MM.1S (cell line): ENCODE data around the gene UGT1A1.

Experiments used
- DNase-seq: peaks from one replicate; pipeline ENCODE4 v3.0.0-alpha.2; 2015
- H2AFZ ChIP-seq: fragments of 300-600 bp; sonication (generic); 2 replicates; pipeline ENCODE4 v1.6.0; 2016; ENCODE audit warnings: antibody characterized with exemption, low read length
- H3F3A ChIP-seq: fragments of 300-600 bp; sonication (generic); 2 replicates; pipeline ENCODE4 v1.6.1; 2016; ENCODE audit warnings: mild to moderate bottlenecking, antibody characterized with exemption, low read length, moderate library complexity, mixed read lengths; ENCODE audit not compliant: insufficient read depth
- H3K27ac ChIP-seq: fragments of 300-600 bp; sonication (generic); 2 replicates; pipeline ENCODE4 v1.5.1; 2016; ENCODE audit warnings: mild to moderate bottlenecking, low read length
- H3K27me3 ChIP-seq: fragments of 300-600 bp; sonication (generic); replicated peaks from 2 replicates; pipeline ENCODE4 v1.6.0; 2016; ENCODE audit warnings: low read length; ENCODE audit not compliant: insufficient read depth
- H3K36me3 ChIP-seq: fragments of 300-600 bp; sonication (generic); replicated peaks from 2 replicates; pipeline ENCODE4 v1.6.1; 2016; ENCODE audit warnings: mild to moderate bottlenecking, low read length, mixed read lengths; ENCODE audit not compliant: insufficient read depth
- H3K4me1 ChIP-seq: fragments of 300-600 bp; sonication (generic); 2 replicates; pipeline ENCODE4 v1.6.1; 2016; ENCODE audit warnings: low read length, mixed read lengths
- H3K4me2 ChIP-seq: fragments of 300-600 bp; sonication (generic); 2 replicates; pipeline ENCODE4 v1.6.0; 2016; ENCODE audit warnings: low read depth, low read length
- H3K4me3 ChIP-seq: fragments of 300-600 bp; sonication (generic); 2 replicates; pipeline ENCODE4 v1.5.1; 2016; ENCODE audit warnings: low read length, mixed read lengths
- H3K79me2 ChIP-seq: fragments of 300-600 bp; sonication (generic); 2 replicates; pipeline ENCODE4 v1.6.1; 2016; ENCODE audit warnings: mixed run types, low read length, mixed read lengths
- H3K9ac ChIP-seq: fragments of 300-600 bp; sonication (generic); 2 replicates; pipeline ENCODE4 v1.6.1; 2016; ENCODE audit warnings: low read length, mixed read lengths
- H3K9me2 ChIP-seq: fragments of 300-600 bp; sonication (generic); replicated peaks from 2 replicates; pipeline ENCODE4 v1.6.1; 2016; ENCODE audit warnings: mild to moderate bottlenecking, low read length, mixed read lengths; ENCODE audit not compliant: insufficient read depth
- H3K9me3 ChIP-seq: fragments of 300-600 bp; sonication (generic); replicated peaks from 2 replicates; pipeline ENCODE4 v1.6.1; 2016; ENCODE audit warnings: mild to moderate bottlenecking, low read length, mixed read lengths; ENCODE audit not compliant: insufficient read depth
- H4K20me1 ChIP-seq: fragments of 300-600 bp; sonication (generic); 2 replicates; pipeline ENCODE4 v1.6.1; 2016; ENCODE audit warnings: mild to moderate bottlenecking, low read length, moderate library complexity, mixed read lengths; ENCODE audit not compliant: insufficient read depth
- EZH2 ChIP-seq: fragments of 300-600 bp; sonication (generic); optimal IDR thresholded peaks from 2 replicates; pipeline ENCODE3; 2017; ENCODE audit warnings: low read depth, mild to moderate bottlenecking, antibody characterized with exemption, low read length, mixed read lengths
- EZH2phosphoT487 ChIP-seq: fragments of 300-600 bp; sonication (generic); IDR thresholded peaks from 2 replicates; pipeline ENCODE4 v1.6.1; 2018; ENCODE audit warnings: antibody characterized with exemption, low read length
- TF ChIP-seq, protein P1 (sequence below): fragments of 300-600 bp; sonication (generic); IDR thresholded peaks from 2 replicates; pipeline ENCODE4 v1.5.1; 2016; ENCODE audit warnings: antibody characterized with exemption, low read length, mixed read lengths

Gene UGT1A1

DNA sequence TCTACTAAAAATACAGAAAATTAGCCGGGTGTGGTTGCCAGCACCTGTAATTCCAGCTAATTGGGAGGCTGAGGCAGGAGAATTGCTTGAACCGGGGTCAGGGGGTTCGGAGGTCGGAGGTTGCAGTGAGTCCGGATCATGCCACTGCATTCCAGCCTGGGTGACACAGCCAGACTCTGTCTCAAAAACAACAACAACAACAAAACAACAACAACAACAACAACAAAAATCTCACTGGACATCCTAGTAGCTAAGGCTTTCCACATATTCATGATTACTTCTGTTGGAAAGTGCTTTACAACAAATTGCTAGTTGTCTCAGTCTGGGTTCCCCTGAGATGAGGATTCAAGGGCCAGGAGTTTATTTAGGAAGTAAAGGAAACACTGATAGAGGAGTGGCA lies 13.8 kb downstream of the UGT1A1 start:
- Histone ChIP-seq H3K79me2 (no peaks in the 10 kb centered on the region), H3K9me2 (no peaks in the 10 kb centered on the region), H3K27me3 (no peaks in the 10 kb centered on the region), H3F3A (no peaks in the 10 kb centered on the region), H3K27ac (no peak overlapping the region), H3K4me2 (no peak overlapping the region), H4K20me1 (no peaks in the 10 kb centered on the region), H3K4me1 (no peaks in the 10 kb centered on the region), H2AFZ (no peak overlapping the region), H3K9ac (no peak overlapping the region), H3K9me3 (no peaks in the 10 kb centered on the region), H3K4me3 (no peak overlapping the region), H3K36me3 (no peaks in the 10 kb centered on the region)
- DNase-seq: no peak
- TF ChIP-seq EZH2: no peak
- TF ChIP-seq EZH2phosphoT487: no peak

DNA sequence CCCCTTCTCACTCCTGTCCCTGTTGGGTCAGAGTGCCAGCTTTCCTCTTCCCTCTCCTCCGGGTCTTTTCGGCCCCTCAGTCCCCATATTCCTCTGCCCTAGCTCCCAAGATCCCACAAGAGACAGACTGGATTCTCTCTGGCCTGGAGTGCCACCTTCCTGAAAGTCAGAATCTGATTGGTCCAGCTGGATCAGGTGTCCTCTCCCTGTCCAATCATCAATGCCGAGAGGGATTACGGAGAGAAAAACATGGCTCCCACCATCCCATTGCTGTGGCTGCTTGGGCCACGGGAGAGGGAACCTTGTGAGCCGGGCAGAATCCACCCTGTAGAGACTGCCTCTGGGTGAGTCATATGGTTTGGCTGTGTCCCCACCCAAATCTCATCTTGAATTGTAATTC lies 15.3 kb downstream of the UGT1A1 start:
- Histone ChIP-seq H3F3A (no peaks in the 10 kb centered on the region), H2AFZ (no peak overlapping the region), H4K20me1 (no peaks in the 10 kb centered on the region), H3K4me1 (no peaks in the 10 kb centered on the region), H3K27me3 (no peaks in the 10 kb centered on the region), H3K9ac (no peak overlapping the region), H3K4me2 (no peak overlapping the region), H3K79me2 (no peaks in the 10 kb centered on the region), H3K36me3 (no peaks in the 10 kb centered on the region), H3K9me2 (no peaks in the 10 kb centered on the region), H3K4me3 (no peak overlapping the region), H3K9me3 (no peaks in the 10 kb centered on the region), H3K27ac (no peak overlapping the region)
- DNase-seq: no peak
- TF ChIP-seq EZH2: no peak
- TF ChIP-seq EZH2phosphoT487: no peak
- TF ChIP-seq, protein P1, sequence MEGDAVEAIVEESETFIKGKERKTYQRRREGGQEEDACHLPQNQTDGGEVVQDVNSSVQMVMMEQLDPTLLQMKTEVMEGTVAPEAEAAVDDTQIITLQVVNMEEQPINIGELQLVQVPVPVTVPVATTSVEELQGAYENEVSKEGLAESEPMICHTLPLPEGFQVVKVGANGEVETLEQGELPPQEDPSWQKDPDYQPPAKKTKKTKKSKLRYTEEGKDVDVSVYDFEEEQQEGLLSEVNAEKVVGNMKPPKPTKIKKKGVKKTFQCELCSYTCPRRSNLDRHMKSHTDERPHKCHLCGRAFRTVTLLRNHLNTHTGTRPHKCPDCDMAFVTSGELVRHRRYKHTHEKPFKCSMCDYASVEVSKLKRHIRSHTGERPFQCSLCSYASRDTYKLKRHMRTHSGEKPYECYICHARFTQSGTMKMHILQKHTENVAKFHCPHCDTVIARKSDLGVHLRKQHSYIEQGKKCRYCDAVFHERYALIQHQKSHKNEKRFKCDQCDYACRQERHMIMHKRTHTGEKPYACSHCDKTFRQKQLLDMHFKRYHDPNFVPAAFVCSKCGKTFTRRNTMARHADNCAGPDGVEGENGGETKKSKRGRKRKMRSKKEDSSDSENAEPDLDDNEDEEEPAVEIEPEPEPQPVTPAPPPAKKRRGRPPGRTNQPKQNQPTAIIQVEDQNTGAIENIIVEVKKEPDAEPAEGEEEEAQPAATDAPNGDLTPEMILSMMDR: no peak

DNA sequence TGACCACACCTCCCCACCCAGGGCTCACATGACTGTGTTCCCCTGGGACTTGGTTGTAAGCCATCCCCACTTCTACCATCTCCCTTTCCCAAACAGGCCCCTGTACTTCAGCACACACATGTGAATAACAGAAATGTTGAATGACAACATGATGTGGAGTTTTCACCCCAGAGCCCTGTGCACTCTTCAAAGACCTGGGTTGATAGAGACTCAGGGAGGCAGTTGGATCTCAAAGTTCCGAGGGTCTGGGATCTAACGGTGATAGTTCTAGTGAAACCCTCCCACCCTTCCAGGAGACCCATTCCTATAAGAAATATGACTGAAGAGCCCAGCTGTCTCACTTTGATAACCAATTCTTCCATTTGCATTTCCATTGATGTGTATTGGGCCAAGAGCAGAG lies 18.0 kb downstream of the UGT1A1 start, which contains the start of gene MROH2A:
TSS of gene MROH2A (plus strand) at position 301 of the 400 bp plus-strand sequence. CDS start 1,029 bp downstream, outside the sequence.
- H3K36me3 ChIP-seq: no peaks in the 10 kb centered on the region
- H3K27ac ChIP-seq: no peak within 1 kb of the TSS
- DNase-seq: no peak
- no peak within 1 kb of the TSS for H2AFZ ChIP-seq
- H3K4me3 ChIP-seq: no peak within 1 kb of the TSS
- no peaks in the 10 kb centered on the region for H3F3A ChIP-seq
- H3K27me3 ChIP-seq: no peaks in the 10 kb centered on the region
- H4K20me1 ChIP-seq: no peaks in the 10 kb centered on the region
- no peaks in the 10 kb centered on the region for H3K79me2 ChIP-seq
- H3K4me1 ChIP-seq: no peaks in the 10 kb centered on the region
- H3K9ac ChIP-seq: no peak within 1 kb of the TSS
- TF ChIP-seq EZH2phosphoT487 (no peak), EZH2 (no peak)
- TF ChIP-seq, protein P1: no peak
- no peak within 1 kb of the TSS for H3K4me2 ChIP-seq
- no peaks in the 10 kb centered on the region for H3K9me2 ChIP-seq
- H3K9me3 ChIP-seq: no peaks in the 10 kb centered on the region

DNA sequence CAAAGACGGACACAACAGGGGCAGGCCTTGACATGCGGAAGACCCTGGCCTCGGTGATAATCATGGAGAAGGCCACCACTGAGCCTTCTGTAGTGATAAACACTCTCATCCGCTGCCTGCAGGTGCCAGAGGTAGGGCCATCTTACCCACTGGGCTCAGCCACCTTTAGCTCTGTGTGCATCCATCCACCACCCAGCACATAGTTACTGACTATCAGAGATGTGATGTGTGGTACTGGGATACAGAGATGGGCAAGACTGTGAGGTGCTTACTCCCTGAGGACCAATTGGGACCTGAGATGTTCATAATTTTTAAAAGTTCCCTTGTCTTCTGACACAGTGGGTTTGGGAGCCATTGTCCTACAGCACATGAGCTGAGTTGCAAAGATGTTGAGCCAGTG lies 19.7 kb downstream of the UGT1A1 start:
- H3K27me3 ChIP-seq: no peaks in the 10 kb centered on the region
- H3K9ac ChIP-seq: no peak overlapping the region
- no peak overlapping the region for H3K4me3 ChIP-seq
- H3K27ac ChIP-seq: no peak overlapping the region
- no peak for DNase-seq
- H3K9me3 ChIP-seq: no peaks in the 10 kb centered on the region
- no peaks in the 10 kb centered on the region for H4K20me1 ChIP-seq
- TF ChIP-seq EZH2phosphoT487 (no peak), EZH2 (no peak)
- TF ChIP-seq, protein P1: no peak
- H3K36me3 ChIP-seq: no peaks in the 10 kb centered on the region
- H2AFZ ChIP-seq: no peak overlapping the region
- no peaks in the 10 kb centered on the region for H3K79me2 ChIP-seq
- no peaks in the 10 kb centered on the region for H3F3A ChIP-seq
- no peaks in the 10 kb centered on the region for H3K9me2 ChIP-seq
- no peaks in the 10 kb centered on the region for H3K4me1 ChIP-seq
- H3K4me2 ChIP-seq: no peak overlapping the region
